Mucosa of stomach (tissue), 1 donor: ENCODE data around the gene ELANE.

Experiments used
- H3K27me3 ChIP-seq: one replicate; pipeline ENCODE4 v1.7.0; 2013; ENCODE audit warnings: mild to moderate bottlenecking, low read length; ENCODE audit not compliant: control insufficient read depth, insufficient read depth
- H3K36me3 ChIP-seq: one replicate; pipeline ENCODE4 v1.7.0; 2013; ENCODE audit warnings: low read length; ENCODE audit not compliant: control insufficient read depth, insufficient read depth
- H3K4me1 ChIP-seq: one replicate; pipeline ENCODE4 v1.7.0; 2013; ENCODE audit warnings: mild to moderate bottlenecking, low read length; ENCODE audit not compliant: control insufficient read depth, insufficient read depth
- H3K4me3 ChIP-seq: one replicate; pipeline ENCODE4 v1.7.0; 2013; ENCODE audit warnings: low read length
- H3K9ac ChIP-seq: one replicate; pipeline ENCODE4 v1.7.0; 2013; ENCODE audit warnings: mild to moderate bottlenecking, low read length, moderate library complexity
- H3K9me3 ChIP-seq: one replicate; pipeline ENCODE4 v1.7.0; 2013; ENCODE audit warnings: mild to moderate bottlenecking, low read length, moderate library complexity; ENCODE audit not compliant: control insufficient read depth
- donor health status: Pancreatic carcinoma.

ELANE gene

DNA sequence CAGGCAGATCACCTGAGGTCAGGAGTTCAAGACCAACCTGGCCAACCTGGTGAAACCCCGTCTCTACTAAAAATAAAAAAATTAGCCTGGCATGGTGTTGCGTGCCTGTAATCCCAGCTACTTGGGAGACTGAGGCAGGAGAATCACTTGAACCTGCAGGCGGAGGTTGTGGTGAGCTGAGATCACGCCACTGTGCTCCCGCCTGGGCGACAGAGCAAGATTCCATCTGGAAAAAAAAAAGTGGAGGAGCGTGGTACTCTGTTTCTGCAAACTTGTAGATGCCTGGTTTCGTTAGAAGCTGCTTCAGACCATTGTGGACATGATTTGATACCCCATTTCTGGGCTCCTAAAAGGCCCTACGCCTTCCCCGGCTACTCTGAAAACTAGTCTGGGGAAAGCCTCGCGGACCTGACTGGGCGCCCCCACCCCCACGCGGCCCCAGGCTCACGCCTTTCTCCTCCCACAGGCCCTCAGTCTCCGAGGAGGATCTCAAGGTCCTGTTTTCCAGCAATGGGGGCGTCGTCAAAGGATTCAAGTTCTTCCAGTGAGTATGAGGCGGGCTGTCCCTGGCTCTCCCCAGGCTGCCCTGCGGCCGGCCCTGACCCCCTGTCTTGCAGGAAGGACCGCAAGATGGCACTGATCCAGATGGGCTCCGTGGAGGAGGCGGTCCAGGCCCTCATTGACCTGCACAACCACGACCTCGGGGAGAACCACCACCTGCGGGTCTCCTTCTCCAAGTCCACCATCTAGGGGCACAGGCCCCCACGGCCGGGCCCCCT is 41.8 kb upstream of the ELANE start:
- Histone ChIP-seq H3K4me1 (no peaks in the 10 kb centered on the region), H3K4me3 (no peak overlapping the region), H3K36me3 (peaks cover 27% of the 10 kb centered on the region), H3K27me3 (no peaks in the 10 kb centered on the region), H3K9ac (no peak overlapping the region), H3K9me3 (no peaks in the 10 kb centered on the region)

DNA sequence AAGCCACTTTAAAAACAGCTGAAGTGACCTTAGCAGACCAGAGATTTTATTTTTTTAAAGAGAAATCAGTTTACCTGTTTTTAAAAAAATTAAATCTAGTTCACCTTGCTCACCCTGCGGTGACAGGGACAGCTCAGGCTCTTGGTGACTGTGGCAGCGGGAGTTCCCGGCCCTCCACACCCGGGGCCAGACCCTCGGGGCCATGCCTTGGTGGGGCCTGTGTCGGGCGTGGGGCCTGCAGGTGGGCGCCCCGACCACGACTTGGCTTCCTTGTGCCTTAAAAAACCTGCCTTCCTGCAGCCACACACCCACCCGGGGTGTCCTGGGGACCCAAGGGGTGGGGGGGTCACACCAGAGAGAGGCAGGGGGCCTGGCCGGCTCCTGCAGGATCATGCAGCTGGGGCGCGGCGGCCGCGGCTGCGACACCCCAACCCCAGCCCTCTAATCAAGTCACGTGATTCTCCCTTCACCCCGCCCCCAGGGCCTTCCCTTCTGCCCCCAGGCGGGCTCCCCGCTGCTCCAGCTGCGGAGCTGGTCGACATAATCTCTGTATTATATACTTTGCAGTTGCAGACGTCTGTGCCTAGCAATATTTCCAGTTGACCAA is 41.1 kb upstream of the ELANE start:
- H3K4me1 ChIP-seq = no peaks in the 10 kb centered on the region
- H3K9me3 ChIP-seq = no peaks in the 10 kb centered on the region
- no peak overlapping the region for H3K4me3 ChIP-seq
- H3K27me3 ChIP-seq = no peaks in the 10 kb centered on the region
- H3K36me3 ChIP-seq = peaks cover 24% of the 10 kb centered on the region
- no peak overlapping the region for H3K9ac ChIP-seq

GRCh38 chr19:811506-812048 is 40.5 kb upstream of the ELANE start:
- Histone ChIP-seq H3K9ac (no peak overlapping the region), H3K27me3 (no peaks in the 10 kb centered on the region), H3K4me3 (no peak overlapping the region), H3K36me3 (peaks cover 24% of the 10 kb centered on the region), H3K4me1 (no peaks in the 10 kb centered on the region), H3K9me3 (no peaks in the 10 kb centered on the region)

DNA sequence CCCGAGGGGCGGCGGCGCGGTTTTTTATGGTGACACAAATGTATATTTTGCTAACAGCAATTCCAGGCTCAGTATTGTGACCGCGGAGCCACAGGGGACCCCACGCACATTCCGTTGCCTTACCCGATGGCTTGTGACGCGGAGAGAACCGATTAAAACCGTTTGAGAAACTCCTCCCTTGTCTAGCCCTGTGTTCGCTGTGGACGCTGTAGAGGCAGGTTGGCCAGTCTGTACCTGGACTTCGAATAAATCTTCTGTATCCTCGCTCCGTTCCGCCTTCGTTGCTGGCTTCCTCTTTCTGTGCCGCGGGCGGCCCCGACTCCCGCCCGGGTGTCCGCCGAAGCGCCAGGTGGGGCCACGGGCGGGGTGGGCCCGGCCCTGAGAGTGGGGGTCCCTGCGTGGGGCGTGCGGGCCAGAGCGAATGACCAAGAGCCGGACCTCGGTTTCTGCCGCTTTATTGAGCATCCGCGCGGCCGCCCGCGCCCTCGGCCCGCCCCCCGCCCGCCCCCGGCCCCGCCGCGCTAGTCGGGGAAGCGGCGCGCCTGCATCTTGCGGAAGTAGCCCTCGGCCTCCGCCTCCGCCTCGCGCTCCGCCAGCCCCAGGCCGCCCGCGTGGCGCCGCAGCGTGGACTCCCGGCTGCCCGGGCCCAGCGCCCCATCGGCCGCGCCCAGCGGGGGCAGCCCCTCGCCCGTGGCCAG is 39.9 kb upstream of the ELANE start:
- Histone ChIP-seq H3K9ac (no peak overlapping the region), H3K27me3 (no peaks in the 10 kb centered on the region), H3K36me3 (peaks cover 21% of the 10 kb centered on the region), H3K4me1 (no peaks in the 10 kb centered on the region), H3K4me3 (no peak overlapping the region), H3K9me3 (no peaks in the 10 kb centered on the region)

GRCh38 chr19:812747-813218 is 39.3 kb upstream of the ELANE start:
- Histone ChIP-seq H3K9me3 (no peaks in the 10 kb centered on the region), H3K9ac (no peak overlapping the region), H3K27me3 (no peaks in the 10 kb centered on the region), H3K36me3 (peaks cover 15% of the 10 kb centered on the region), H3K4me1 (no peaks in the 10 kb centered on the region), H3K4me3 (no peak overlapping the region)

DNA sequence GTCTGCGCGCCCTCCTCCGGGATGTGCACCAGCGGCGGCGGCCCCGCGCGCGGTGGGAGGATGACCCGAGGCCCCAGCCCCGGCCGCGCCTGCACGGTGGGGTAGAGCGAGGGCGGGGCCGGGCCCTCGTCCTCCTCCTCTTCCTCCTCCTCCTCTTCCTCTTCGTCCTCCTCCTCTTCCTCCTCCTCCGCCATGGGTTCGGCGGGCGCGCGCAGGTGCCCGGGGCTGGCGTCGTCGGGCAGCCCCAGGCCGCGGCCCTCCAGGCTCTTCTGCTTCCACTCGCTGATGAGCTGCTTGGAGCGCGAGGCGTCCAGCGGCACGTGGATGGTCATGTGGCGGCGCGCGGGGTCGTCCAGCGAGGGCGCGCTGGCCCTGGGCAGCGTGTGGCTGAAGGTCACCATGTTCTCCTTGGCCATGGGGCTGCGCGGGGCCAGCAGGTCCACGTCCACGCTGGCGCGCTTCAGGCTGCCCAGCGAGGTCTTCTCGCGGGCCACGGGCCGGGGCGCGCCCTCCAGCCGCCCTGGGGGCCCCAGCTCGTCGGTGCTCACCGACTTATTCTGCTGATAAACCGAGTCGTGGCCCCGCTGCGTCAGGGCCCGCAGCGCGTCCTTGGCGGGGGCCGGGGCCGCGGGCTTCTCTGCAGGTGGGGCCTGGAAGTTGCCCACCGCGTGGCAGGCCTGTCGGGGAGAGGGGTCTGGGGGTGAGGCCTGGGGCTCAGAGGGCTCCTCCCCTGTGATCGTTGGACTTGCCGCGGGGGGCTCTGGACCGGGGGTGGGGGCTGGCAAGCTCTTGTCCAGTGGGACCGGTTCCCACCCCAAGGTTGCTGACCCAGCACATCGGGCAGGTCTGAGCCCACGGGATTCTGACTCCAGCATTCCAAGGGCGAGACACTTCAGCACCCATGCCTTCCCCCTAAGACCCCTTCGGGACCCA is 38.6 kb upstream of the ELANE start:
- no peak overlapping the region for H3K9ac ChIP-seq
- H3K4me1 ChIP-seq = no peaks in the 10 kb centered on the region
- H3K27me3 ChIP-seq = no peaks in the 10 kb centered on the region
- H3K36me3 ChIP-seq = peaks cover 12% of the 10 kb centered on the region
- H3K4me3 ChIP-seq = no peak overlapping the region
- H3K9me3 ChIP-seq = no peaks in the 10 kb centered on the region

GRCh38 chr19:814152-815078 is 37.7 kb upstream of the ELANE start:
- no peak overlapping the region for H3K4me3 ChIP-seq
- no peaks in the 10 kb centered on the region for H3K4me1 ChIP-seq
- H3K9ac ChIP-seq = no peak overlapping the region
- H3K36me3 ChIP-seq = peaks cover 11% of the 10 kb centered on the region
- no peaks in the 10 kb centered on the region for H3K27me3 ChIP-seq
- no peaks in the 10 kb centered on the region for H3K9me3 ChIP-seq

DNA sequence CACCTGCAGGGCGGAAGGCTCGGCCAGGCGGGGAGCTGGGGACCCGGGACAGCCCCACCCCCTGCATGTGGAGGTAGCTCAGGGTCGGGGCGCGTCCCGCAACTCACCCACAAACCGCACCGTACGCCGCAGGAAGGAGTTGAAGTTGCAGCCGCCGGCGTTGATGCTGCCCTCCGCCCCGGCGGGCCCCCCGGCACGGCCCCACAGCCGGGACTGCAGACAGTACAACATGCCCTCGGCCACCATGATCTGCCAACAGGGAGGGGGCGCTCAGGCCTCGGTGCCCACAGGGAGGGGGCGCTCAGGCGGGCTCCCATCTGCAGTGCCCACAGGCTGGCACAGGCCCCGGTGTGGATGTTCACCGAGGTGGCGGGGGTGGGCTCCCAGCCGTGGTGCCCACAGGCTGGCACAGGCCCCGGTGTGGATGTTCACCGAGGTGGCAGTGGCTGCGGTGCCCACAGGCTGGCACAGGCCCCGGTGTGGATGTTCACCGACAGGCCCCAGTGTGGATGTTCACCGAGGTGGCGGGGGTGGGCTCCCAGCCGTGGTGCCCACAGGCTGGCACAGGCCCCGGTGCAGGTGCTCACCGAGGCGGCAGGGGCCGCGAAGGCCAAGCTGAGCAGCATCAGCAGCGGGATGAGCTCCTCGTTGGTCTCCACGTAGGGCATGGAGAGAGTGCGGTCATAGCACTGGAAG is 36.9 kb upstream of the ELANE start:
- no peaks in the 10 kb centered on the region for H3K9me3 ChIP-seq
- no peaks in the 10 kb centered on the region for H3K4me1 ChIP-seq
- peaks cover 5% of the 10 kb centered on the region for H3K36me3 ChIP-seq
- H3K9ac ChIP-seq = no peak overlapping the region
- H3K27me3 ChIP-seq = no peaks in the 10 kb centered on the region
- no peak overlapping the region for H3K4me3 ChIP-seq

GRCh38 chr19:815775-816499 is 36.2 kb upstream of the ELANE start:
- H3K9me3 ChIP-seq = no peaks in the 10 kb centered on the region
- no peaks in the 10 kb centered on the region for H3K4me1 ChIP-seq

DNA sequence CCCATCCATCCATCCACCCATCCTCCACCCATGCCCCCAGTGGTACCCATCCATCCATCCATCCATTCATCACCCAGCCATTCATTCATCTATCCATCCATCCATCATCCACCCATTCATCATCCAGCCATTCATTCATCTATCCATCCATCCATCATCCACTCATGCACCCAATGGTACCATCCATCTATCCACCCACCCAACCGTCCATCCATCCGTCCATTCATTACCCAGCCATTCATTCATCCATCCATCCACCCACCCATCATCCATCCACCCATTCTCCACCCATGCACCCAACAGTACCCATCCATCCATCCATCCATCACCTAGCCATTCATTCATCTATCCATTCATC is 35.6 kb upstream of the ELANE start:
- H3K4me3 ChIP-seq = no peak overlapping the region
- peaks cover 3% of the 10 kb centered on the region for H3K27me3 ChIP-seq
- no peaks in the 10 kb centered on the region for H3K9me3 ChIP-seq

More at GRCh38 chr19:815775-816499, 36.2 kb upstream of the ELANE start:
- H3K4me3 ChIP-seq = no peak overlapping the region
- no peaks in the 10 kb centered on the region for H3K36me3 ChIP-seq
- H3K9ac ChIP-seq = no peak overlapping the region
- H3K27me3 ChIP-seq = no peaks in the 10 kb centered on the region

More for the DNA sequence above, 35.6 kb upstream of the ELANE start:
- Histone ChIP-seq H3K9ac (no peak overlapping the region), H3K36me3 (no peaks in the 10 kb centered on the region), H3K4me1 (no peaks in the 10 kb centered on the region)
